CD4-positive, alpha-beta T cell treated with Interleukin-4 for 1 hour (primary cell): ENCODE results near the gene SMPD1.
"Not testable (repeated sequence)": the region's sequence is repeated elsewhere in the genome, so short reads cannot be mapped to it uniquely, and the experiment has no call there.

Experiments used
- DNase-seq, 2 donors: peaks; one replicate each; pipeline ENCODE4 v3.0.0-alpha.2; 2020 to 2022

The SMPD1 gene

DNA sequence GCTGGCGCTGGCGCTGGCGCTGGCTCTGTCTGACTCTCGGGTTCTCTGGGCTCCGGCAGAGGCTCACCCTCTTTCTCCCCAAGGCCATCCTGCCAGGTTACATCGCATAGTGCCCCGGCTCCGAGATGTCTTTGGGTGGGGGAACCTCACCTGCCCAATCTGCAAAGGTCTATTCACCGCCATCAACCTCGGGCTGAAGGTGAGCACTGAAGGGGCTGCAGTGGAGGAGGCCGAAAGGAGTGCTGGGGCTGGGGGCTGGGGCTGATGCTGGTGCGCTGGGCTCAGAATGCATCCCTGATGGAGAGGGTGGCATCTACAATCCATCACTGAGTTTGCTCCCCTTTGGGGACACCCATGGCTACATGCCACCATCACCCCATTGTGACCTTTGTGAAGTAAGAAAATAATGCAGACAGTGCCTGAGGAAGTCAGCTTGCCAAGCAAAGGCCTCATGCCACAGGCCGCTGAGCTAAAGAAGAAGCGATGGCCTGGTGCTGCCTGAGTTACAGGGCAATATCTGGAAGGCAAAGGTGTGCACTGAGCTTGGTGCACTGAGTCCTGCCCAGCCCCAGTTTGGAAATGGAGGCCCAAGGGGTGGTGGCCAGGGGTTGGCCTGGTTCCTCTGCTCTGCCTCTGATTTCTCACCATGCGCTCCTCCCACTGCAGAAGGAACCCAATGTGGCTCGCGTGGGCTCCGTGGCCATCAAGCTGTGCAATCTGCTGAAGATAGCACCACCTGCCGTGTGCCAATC, 620 bp downstream of the SMPD1 start:
- no peak for DNase-seq

GRCh38 chr11:6391537-6392134, 1.4 kb downstream of the SMPD1 start:
- no peak for DNase-seq

- DNase-seq, result not testable (repeated sequence)
Observed at GRCh38 chr11:6392251-6392650, 2.0 kb downstream of the SMPD1 start.

DNA sequence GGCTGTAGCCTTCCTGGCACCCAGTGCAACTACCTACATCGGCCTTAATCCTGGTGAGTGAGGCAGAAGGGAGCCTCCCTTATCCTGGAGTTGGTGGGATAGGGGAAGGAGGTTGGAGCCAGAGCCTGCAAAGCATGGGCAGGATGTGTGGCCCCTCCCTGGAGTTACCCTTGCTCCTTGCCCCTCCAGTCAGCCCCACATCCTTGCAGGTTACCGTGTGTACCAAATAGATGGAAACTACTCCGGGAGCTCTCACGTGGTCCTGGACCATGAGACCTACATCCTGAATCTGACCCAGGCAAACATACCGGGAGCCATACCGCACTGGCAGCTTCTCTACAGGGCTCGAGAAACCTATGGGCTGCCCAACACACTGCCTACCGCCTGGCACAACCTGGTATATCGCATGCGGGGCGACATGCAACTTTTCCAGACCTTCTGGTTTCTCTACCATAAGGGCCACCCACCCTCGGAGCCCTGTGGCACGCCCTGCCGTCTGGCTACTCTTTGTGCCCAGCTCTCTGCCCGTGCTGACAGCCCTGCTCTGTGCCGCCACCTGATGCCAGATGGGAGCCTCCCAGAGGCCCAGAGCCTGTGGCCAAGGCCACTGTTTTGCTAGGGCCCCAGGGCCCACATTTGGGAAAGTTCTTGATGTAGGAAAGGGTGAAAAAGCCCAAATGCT, 3.9 kb downstream of the SMPD1 start:
- DNase-seq, result no peak

- DNase-seq, result no peak
Observed at GRCh38 chr11:6395470-6396060, 5.3 kb downstream of the SMPD1 start.

DNA sequence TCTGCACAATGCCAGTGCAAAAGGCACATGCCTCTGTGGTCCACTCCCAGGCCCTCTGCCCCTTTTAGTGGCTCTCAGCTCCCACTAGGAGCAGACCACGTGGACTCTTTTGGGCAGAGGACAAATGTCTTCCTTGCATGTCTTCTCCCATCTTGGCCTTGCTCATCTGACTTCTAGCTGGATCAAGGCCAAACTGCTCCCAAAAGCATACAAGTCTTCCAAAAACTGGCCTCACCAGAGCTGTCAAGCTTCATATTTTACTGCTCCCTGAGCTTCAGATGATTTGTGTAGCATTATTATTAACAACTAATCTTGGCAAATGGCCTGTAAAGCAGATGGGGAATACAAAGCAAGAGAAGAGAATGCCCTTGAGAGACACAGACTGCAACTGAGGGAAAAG, 6.9 kb downstream of the SMPD1 start:
- no peak for DNase-seq

GRCh38 chr11:6397636-6398035, 7.4 kb downstream of the SMPD1 start:
- no peak for DNase-seq

DNA sequence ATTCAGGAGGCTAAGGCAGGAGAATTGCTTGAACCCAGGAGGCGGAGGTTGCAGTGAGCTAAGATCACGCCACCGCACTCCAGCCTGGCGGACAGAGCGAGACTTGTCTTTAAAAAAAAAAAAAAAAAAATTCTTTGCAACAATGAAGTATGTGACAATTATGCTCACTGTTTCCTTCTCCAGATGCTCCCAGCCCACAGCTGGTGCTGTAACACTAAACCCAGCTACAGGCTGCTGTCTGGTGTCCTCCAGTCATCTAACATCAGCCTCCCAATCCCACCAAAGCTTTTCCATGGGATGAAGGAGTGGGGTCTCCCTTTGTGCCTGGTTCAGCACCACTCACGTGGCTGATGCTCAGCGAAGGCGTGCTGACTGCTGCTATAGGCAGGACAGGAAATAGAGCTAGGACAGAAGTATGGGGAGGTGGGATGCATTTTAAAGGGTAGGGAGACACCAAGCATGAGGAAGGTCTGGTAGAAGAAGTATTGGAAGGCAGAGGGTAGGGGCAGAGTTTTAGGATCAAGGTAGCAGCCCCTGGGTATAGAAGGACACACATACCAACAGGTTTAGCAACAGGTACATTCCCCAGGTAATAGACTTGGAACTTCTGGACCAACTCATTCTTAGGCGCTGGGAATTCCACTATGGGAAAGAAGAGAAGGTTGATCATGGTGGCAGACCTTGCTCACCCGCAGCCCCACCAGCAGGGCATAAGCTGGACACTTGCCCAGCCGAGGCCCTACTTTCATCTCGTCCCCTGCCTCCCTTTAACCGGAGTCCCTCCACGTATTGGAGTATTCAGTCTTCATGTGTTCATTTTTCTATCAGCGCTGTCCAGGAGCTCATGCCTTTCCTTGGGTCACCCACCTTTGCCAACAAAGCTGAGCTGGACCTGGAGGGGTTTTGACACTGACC, 10.4 kb downstream of the SMPD1 start:
- DNase-seq, result no peak

DNA sequence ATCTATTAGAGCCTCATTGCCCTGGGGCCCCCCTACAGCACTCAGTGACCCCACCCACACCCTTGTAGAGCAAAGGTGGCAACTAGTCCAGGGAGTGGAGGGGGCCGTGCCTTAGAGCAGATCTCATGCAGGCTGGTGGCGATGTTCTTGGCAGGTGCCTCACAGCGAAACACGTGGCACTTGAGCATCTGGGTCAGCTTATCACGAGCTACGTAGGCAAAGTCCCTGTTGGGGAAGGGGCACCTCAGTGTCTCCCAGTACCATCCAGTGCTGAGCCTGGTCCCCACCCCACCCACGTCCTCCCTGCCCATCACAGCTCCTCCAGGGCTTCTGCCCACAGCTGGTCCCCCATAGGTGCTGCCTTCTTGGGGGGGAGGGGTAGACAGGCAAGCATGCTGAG, 11.2 kb downstream of the SMPD1 start:
- DNase-seq, result no peak

GRCh38 chr11:6402061-6402470, 11.8 kb downstream of the SMPD1 start:
- DNase-seq, result no peak

DNA sequence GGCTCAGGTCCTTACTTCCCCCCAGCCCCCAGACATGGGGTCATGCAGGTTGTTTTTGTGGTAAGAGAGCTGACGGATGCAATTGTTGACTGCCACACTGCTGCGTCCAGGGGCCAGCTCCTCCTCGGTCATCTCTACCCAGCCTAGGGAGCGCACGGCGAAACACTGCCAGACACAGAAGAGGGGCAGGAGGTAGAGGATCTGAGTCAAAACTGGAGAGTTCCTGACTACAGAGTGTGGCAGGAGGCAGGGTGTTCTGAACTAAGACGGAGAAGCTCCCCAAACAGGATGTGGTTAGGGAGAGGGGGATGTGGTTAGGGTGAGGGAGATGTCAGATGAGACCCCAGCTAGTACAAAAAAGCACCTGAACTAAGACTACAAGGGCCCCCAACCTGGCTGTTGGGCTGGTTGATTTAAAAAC, 12.3 kb downstream of the SMPD1 start:
- DNase-seq, result peak; percentile 84 to 86

- no peak for DNase-seq
Observed at GRCh38 chr11:6403539-6403938, 13.3 kb downstream of the SMPD1 start.

DNA sequence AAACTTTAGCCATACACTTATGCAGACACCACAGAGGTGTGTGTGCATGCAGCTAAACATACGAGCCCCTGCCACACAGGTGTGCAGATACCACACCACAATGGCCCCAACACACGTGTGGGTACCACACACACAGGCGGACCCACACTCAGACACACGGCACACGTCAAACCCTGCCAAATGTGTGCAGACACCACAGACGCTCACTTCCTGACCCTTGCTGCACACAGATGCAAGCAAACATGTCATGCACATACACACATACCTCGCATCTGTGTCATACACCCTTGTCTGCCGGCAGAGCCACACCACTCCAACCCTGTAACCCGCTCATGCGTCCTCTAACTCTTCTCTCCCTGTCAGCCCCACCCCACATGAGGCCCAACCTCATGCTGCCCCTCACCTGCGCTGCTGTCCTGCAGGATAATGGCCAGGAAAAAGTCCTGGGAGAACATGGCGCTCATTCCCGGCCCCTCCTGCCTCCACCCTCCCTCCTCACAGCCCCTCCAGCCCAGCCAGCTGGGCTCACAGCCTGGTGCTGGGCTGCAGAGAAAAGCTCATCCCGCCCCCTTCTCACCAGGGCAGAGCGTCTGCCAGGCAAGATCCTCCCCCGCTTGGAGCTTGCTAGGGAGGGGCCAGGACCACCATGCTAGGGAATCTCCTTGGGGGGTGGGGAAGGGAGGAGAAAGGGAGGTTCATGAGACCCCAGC, 14.2 kb downstream of the SMPD1 start:
- peak in 1 of 2 donors; percentile 39 for DNase-seq

GRCh38 chr11:6405052-6405667, 14.9 kb downstream of the SMPD1 start:
- no peak for DNase-seq

DNA sequence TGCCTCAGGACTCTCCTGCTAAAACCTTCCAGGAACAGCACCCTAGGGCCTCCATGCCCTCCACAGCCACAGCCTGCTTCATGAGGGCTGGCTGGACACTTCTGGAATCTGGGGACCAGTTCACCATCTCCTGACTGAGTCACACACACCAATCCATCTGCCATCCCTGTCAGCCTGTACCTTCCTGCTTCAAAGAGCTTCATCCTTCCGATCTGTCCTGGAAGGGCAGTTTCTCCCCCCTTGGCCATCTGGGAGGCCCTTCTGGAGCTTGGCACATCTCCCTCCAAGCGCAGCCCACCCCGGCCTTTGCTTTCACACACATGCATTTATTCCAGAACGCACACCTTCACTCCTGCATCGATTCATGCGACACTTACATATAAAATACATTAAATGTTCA, 15.6 kb downstream of the SMPD1 start:
- no peak for DNase-seq

- DNase-seq, result no peak
Observed at GRCh38 chr11:6406370-6406769, 16.1 kb downstream of the SMPD1 start.

DNA sequence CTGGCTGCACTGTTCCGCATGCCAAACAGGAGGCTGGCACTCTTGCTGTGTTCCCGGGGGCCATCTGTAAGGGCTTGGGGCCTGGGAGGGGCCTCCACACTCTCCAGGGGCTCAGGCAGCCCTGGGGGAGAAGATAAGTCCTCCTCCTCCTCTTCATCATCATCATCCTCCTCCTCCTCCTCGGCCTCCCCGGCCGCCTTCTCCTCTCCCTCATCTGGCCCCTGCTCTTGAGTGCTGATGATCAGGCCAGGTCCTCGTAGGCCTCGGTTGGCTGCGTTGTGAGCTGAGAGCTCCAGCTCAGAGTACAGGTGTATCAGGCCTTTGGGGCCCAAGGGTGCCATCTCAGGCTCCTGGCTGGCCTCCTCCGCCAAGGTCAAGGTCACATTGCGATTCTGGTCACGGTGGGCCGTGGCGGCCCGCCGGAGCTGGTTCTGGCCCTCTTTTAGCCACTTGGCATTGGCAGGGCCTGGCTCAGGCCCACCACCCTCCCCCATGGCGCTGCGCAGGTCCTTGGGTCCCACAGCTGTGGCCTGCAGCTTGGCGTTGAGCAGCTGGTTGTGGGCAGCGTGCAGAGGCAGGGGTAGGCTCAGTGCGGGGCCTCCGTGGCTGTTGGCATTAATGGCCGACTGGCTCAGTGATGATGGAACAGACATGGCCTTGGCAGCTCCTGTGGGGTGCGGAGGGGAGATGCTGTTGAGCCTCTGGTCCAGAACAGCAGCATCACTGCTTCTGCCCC, 20.6 kb downstream of the SMPD1 start:
- DNase-seq, result no peak

DNA sequence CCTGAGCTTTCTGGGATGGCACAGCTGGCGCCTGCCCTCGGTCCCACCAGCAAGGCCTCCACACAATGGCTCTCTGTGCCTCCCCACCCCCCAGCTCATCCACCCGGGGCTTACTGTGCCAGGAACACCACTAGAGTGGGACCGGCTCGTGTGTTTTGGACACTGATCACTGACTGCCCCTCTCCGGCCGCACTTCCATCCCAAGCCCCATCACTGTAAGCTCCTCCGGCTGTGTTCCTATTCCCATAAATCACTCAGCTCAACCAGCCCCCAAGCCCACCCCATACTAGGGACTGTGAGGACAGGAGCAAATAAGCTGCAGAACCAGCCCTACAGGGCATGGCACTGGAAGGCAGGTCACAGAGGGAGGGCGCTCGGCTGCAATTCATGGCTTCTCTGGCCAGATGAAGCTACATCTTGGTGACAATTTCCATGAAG, 21.3 kb downstream of the SMPD1 start:
- DNase-seq, result no peak

DNA sequence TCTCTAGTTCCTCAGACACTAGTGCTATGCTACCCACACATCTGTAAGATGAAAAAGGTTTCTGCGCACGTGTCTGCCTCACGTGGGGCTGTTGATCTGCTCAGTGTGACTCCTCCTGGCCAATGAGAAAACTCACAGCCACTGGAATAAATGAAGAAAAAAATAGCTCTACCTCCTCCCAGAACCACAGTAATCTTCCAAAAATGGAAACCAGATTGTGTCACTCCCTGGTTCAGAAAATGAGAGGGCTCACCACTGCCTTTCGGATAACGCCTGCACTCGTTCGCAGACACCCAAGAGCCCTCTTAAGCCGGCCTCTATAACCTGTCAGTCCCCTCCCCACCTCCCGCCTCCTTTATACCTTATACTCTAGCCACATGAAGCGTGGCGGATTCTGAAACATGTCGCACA, 23.5 kb downstream of the SMPD1 start:
- DNase-seq, result peak; percentile 63 to 78

DNA sequence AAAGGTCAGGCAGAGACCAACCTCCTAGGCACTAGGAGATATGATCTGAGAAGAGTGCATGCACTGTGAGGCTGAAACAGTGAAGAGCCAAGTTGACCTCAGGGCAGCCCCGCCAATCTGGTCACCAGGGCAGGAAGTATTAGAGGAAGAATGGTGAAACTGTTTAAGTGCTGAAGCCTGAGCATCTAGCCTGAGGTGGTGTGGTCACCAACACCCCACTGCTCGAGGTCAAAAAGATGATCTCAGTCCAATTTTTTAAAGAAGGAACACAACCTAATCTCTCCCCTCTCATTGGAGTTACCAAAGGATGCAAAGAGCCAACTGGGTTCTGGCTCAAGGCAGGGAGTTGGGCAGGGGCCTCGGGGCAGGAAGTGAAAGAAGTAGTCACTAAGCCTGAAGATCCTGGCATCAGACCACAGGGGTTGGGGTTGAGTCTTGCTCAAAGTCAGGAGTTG, 24.6 kb downstream of the SMPD1 start:
- DNase-seq, result no peak

DNA sequence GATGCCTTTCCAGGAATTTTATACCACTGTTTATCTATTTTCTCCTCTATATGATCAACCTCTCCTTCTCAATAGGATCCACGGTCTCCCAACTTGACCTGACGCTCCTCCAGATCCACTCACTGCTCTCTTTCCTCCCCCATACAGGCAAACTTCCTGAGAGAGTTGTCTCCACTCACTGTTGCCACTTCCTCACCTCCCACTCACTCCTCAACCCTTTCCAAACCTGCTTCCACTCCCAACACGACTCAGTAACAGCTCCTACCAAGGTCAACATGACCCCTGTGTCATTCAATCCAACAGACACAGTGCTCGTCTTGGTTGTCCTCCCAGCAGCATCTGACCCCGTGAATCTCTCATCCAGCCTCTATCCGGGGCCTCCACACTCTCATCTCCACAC, 25.5 kb downstream of the SMPD1 start:
- no peak for DNase-seq
